ENCODE measurements around the gene GPR158.

Gene GPR158

DNA sequence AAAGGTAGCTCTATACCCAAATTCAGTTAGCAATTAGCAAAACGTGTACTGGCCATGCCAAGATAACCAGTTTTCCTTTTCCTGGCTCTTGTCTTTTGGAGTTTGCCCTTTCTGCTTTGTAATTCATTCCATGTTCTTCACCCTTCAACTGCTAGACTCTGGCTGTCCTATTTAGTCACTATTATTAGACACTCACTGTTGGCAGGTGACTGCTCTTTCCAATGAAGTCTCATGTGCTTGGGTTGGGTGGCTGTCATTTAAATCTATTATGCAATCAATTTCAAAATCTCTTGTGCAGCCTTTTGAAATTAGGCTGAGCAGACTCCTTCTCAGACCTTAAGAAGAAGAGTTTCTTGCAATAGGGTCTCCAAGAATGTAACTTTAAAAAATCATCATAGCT is 266.5 kb downstream of the GPR158 start:
- ATAC-seq = no peak
- TF ChIP-seq ZC3H10 (CRISPR knock-in tag; IDR thresholded peaks at IDR 0.05) (no peak), CSDC2 (CRISPR knock-in tag; IDR thresholded peaks at IDR 0.05) (no peak), RARB (CRISPR knock-in tag; IDR thresholded peaks at IDR 0.05) (no peak), PPARA (CRISPR knock-in tag; IDR thresholded peaks at IDR 0.05; ENCODE audit: borderline replicate concordance) (no peak), ESRRG (CRISPR knock-in tag; IDR thresholded peaks at IDR 0.05) (no peak), BACH2 (CRISPR knock-in tag; IDR thresholded peaks at IDR 0.05; ENCODE audit: borderline replicate concordance) (no peak), TCF4 (CRISPR knock-in tag; IDR thresholded peaks at IDR 0.05; ENCODE audit: borderline replicate concordance) (no peak), TSHZ2 (CRISPR knock-in tag; IDR thresholded peaks at IDR 0.05) (no peak), ZNF565 (CRISPR knock-in tag; conservative IDR thresholded peaks at IDR 0.05; ENCODE audit: low read depth) (no peak), ZFP30 (CRISPR knock-in tag; IDR thresholded peaks at IDR 0.05) (no peak), TOX (CRISPR knock-in tag; IDR thresholded peaks at IDR 0.05; ENCODE audit: borderline replicate concordance) (no peak), PATZ1 (CRISPR knock-in tag; IDR thresholded peaks at IDR 0.05; ENCODE audit: borderline replicate concordance) (no peak), SNAI2 (CRISPR knock-in tag; IDR thresholded peaks at IDR 0.05) (no peak), ARNTL (CRISPR knock-in tag; IDR thresholded peaks at IDR 0.05; ENCODE audit: borderline replicate concordance, low read depth) (no peak), ZNF8 (CRISPR knock-in tag; IDR thresholded peaks at IDR 0.05) (no peak), OSR1 (CRISPR knock-in tag; IDR thresholded peaks at IDR 0.05) (no peak), ZNF70 (CRISPR knock-in tag; IDR thresholded peaks at IDR 0.05) (no peak), CSRNP3 (CRISPR knock-in tag; IDR thresholded peaks at IDR 0.05) (no peak), ISL1 (CRISPR knock-in tag; IDR thresholded peaks at IDR 0.05) (no peak), GLIS3 (CRISPR knock-in tag; IDR thresholded peaks at IDR 0.05) (no peak)

GRCh38 chr10:25444266-25444665 is 269.5 kb downstream of the GPR158 start:
- ATAC-seq = no peak
- TF ChIP-seq OSR1 (CRISPR knock-in tag; IDR thresholded peaks at IDR 0.05) = no peak
- TF ChIP-seq BACH2 (CRISPR knock-in tag; IDR thresholded peaks at IDR 0.05; ENCODE audit: borderline replicate concordance) = no peak
- no peak for TF ChIP-seq GLIS3 (CRISPR knock-in tag; IDR thresholded peaks at IDR 0.05)
- TF ChIP-seq ZFP30 (CRISPR knock-in tag; IDR thresholded peaks at IDR 0.05) = no peak
- TF ChIP-seq CSRNP3 (CRISPR knock-in tag; IDR thresholded peaks at IDR 0.05) = no peak
- no peak for TF ChIP-seq TCF4 (CRISPR knock-in tag; IDR thresholded peaks at IDR 0.05; ENCODE audit: borderline replicate concordance)
- TF ChIP-seq TSHZ2 (CRISPR knock-in tag; IDR thresholded peaks at IDR 0.05) = no peak
- no peak for TF ChIP-seq PPARA (CRISPR knock-in tag; IDR thresholded peaks at IDR 0.05; ENCODE audit: borderline replicate concordance)
- no peak for TF ChIP-seq ZC3H10 (CRISPR knock-in tag; IDR thresholded peaks at IDR 0.05)
- no peak for TF ChIP-seq ZNF565 (CRISPR knock-in tag; conservative IDR thresholded peaks at IDR 0.05; ENCODE audit: low read depth)
- TF ChIP-seq ZFP3 (CRISPR knock-in tag; IDR thresholded peaks at IDR 0.05) = no peak
- no peak for TF ChIP-seq PATZ1 (CRISPR knock-in tag; IDR thresholded peaks at IDR 0.05; ENCODE audit: borderline replicate concordance)
- no peak for TF ChIP-seq ARNTL (CRISPR knock-in tag; IDR thresholded peaks at IDR 0.05; ENCODE audit: borderline replicate concordance, low read depth)
